T-helper 22 cell (primary cell): Measurements from ENCODE around the gene SMURF1.

Experiments used
- DNase-seq: peaks from one replicate; pipeline ENCODE4 v3.0.0-alpha.2; 2020; ENCODE audit warnings: low read depth

The SMURF1 gene

DNA sequence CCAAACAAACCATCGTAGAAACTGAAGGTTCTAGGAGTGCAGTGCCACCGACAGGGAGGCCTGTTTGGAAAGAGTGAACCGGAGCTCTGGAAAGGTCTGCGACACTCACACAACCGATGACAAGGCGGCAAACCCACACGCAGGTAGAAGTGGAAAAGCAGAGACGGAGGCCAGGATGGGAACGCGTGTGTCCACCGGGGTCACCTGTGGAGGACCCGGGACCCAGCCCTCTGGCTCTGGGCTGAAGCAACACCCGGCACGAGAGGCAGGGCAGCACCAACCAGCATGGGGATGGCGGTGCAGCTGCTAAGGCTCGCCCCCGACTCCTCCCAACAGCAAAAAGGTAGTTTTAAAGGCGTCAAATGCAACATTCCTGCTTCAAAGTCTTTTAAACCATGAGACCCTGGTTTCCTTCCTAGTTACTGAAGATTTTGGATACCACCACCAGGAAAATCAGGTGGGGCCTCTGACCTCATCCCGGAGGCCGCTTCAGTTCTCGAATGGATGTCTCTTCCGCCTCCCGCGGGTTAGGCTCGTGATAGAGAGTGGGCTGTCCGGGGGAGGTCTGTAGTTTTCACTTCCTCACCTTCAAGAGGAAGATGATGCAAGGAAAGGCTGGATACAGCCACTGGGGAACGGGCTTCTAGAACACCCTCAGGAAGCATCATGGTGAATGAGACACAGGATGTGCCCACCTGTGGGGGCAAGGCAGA, 115.5 kb downstream of the SMURF1 start:
- no peak for DNase-seq

DNA sequence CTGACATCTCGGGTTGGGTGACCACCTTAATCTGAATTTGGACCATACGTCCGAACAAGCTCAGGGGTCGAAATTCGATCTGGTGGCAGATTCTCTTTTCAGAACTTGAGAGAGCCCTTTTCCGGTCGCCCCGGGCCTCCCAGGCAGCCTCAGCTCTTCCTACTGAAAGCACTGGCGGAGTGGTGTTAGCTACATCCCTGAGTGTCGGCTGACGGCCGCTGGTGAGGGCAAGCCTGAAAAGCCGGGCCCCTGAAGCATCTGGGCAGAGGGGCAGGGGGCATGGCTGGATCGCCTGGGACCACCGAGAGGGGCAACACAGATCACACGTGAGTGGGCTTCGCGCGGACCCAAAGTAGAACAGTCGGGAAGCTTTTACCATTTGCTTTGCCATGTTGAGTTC, 116.1 kb downstream of the SMURF1 start:
- no peak for DNase-seq

DNA sequence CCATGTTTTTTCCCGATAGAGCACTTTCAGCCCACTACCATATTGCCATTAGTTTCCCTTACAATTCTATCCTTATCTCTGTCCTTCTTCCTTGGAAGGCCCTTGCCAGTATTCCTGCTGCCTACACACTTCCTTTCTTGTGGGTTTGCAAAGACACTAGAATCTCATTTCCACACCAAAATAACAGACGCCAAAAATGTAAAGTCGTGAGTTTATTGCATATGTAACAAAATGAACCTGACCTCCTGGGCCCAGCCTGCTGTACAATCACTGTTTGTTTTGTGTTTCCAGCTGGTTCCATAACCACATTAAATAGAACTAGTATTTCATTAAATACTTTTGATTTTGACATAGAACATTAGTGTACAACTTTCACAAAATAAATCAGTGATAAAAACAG, 116.7 kb downstream of the SMURF1 start:
- no peak for DNase-seq

DNA sequence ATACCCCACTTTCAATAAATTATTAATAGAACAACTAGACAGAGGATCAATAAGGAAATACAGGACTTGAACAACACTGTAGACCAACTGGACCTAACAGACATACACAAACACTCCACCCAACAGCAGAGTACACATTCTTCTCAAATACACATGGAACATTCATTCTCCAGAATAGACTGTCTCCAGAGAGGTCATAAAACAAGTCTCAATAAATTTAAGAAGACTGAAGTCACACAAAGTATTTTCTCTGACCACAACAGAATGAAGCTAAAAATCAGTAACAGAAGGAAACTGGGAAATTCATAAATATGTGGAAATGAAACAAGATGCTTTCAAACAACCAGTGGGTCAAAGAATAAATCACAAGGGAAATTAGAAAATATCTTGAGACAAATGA, 119.8 kb downstream of the SMURF1 start:
- no peak for DNase-seq

DNA sequence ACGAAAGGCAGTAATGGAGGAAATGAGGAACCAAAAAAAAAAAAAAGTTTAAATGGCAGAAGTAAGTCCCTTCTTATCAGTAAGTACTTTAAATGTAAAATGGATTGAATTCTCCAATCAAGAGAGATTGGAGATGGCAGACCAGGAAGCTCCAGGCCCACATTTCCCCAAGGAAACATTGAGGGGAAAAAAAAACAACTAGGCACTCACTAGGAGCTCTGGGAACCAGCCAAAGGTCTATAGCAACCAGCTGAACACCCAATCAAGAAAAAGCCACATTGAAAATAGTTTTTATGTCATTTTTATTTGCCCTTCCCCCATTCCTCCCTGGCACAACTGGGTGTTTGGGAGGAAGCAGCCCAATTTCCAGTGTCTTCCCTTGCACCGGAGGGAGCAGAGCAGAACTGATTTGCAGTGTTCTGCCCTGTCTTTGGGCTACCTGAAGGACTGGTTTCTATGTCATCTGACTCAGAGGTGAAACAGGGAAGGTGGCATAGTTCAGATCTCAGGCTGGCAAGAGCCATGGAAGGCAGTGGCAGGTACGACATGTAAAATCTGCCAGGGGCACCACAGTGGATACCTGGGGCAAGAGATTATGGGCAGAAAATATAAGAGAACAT, 121.9 kb downstream of the SMURF1 start:
- DNase-seq, result no peak

DNA sequence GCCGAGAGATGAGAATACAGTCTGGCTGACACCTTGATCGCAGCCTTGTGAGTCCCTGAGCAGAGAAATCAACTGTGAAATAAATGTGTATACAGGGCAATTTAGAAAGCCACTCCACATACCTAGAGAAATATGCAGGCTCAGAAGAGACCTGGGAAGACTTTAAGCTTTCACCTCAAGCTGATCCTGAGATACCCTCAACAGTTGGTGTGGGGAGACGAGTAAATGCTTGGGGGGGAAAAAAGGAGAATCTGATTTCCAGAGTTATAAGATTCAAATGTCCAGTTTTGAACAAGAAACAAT, 123.5 kb downstream of the SMURF1 start:
- DNase-seq, result no peak

DNA sequence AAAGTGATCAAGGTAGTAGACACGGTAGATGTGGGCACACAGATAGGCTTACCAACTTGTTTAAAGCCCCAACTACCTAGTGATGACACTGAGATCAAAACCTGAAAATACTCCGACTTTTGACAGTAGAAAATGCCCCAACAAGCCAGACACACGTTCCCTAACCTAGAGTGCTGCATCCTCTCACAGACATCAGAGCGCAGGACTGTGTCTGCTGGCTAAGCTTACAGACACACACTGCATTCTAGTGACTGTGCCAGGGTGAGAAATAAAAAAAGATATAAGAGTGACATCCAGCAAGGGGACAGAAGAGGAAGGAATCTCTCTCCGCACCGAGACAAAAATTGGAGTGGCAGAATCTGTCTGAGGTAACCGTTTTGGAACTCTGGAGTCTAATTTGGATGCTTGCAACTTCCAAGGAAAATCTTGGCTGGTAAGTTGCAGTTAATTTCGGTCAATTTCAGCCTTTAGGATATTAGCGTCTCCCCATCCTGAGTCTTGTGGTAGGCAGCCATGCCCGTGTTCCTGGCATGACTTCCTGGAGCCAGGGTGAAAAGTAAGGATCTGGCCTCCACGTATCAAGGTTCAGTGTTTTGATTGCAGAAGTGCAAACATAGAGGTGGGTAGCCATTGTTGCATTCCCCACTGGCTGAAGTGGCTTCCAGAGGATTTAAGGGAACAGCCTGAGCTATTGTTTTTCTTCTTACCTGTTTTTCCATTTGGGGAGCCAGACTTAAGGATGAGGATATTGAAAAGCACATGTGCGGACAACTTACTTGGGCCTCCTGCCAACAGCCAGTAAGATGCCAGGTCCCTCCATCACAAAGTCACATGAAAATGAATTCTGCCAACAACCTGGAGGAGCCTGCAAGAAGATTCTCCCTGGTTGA, 124.1 kb downstream of the SMURF1 start:
- DNase-seq, result no peak

DNA sequence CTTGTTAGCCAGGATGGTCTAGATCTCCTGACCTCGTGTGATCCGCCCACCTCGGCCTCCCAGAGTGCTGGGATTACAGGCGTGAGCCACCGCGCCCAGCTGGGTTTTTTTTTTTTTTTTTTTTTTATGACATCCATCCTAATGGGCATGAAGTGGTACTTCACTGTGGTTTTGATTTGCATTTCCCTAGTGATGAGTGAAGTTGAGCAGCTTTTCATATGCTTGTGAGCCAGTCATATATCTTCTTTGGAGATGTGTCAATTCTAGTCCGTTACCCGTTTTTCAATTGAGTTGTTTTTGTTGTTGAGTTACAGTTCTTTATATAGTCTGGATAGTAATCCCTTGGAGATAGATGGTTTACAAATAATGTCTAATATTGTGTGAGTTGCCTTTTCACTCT, 127.7 kb downstream of the SMURF1 start:
- DNase-seq, result no peak

DNA sequence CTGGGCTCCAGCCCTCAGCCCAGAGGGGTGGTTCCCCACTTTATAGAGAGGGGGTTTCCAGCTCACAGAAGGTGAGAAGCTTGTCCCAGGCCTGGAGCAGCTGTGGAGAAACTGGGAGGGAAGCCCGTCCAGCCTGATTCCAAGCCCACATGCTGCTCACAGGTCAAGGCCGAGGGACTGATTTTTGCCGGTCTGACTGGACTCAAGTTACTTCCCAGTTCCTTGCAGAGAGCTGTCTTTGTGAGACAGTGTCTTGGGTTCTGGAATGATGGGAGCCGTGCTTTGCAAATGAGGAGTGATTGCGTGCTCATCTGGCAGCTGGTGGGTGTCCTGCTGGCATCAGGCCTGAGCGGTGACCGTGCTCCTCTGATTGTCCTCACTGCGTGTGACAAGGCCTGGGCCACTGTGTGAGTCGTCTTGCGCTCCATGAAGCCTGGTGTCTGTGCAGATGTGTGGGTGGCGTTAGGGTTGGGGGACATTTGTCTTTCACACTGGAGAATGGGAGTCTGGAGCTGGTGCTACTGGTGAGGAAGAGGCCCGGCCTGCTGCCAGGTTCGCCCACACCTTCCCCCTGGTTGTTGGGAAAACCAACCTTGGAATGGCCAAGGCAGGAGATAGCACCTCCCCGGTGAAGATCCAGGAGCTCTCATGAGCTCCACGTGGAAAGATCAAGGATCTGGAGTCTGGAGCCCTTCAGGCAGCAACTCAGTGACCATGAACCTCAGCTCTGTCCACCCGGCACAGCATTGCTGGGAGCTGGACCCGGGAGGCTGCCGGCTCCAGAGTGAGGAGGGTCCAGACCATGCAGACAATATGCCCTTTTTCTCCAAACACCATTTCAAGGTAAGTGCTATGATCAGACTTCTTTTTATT, 129.6 kb downstream of the SMURF1 start:
- no peak for DNase-seq

DNA sequence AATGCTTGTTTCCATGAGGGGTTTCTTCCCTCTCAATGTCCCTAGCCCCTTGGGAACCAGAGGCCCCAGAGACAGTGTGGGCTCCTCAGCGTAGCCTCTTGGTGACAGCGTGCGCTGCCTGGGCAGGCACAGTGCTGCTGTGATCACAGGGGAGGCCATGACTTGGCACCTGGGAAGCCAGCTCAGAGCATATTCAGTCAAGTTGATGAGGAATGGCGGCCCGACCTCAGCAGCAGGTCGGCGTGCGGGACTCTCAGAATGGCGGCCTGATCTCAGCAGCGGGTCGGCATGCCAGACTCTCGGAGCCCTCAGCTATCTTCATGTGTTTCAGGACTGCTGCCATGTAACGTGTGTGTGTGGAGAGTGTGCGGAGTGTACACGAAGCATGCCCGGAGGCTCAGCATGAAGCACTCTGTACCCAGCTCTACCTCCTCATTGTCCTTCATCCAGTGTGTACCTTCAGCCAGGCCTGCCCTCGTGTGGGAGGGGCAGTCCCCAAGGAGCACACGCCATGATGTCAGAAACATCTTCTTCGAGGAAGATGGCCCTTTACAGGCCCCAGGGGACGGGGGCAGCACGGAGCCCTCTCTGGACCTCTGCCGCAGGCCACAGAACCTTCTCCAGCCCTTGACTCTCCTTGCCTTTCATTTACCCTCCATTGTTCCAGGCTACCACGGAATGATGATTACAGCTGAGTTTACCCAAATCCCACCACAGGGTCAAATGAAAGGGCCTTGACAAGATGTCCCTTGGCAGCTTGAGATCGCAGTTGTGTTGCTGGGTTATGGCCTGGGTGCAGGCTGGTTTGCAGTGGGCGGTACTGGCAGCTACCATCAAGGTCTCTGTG, 130.4 kb downstream of the SMURF1 start:
- no peak for DNase-seq

DNA sequence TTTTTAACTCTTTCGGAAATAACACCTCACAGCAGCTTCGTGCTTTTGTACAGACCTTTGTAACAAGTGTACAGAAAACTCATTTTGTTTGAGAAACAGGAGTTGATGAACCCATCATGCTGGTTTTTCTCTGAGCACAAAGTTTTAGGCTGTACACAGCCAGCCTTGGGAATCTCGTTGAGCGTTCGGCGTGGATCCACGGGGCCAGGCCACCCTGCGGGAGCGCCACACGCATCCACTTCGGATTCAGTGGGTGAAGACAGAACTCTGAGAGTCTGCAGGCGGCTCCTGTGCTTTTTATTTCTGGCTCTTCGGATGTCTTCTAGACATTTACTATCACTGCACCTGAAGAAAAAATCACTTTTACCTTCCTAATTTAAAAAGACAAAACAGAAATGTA, 131.2 kb downstream of the SMURF1 start:
- no peak for DNase-seq

DNA sequence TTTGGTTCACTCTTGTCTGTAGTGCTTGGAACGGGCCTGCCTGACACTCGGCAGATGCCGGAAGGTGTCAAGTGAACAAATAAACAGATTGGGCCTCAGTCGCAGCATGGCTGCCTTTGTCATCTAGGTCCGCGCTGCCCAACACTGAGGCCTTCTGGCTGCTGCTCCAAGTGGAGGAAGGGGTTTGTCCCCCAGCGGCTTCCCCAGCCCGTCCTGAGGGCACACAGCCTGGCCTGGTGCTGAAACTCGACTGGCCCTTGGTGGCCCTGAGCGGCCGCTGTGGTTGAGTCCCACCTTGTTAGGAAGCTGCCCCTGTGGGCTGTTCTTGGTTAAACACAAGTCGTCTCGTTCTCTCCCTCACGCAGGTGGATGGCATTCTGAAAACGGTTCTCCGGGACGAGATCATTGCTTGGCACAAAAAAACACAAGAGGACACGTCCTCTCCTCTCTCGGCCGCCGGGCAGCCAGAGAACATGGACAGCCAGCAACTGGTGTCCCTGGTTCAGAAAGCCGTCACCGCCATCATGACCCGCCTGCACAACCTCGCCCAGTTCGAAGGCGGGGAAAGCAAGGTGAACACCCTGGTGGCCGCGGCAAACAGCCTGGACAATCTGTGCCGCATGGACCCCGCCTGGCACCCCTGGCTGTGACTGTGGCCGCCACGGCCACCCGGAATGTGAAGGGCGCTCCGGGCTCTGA, 132.1 kb downstream of the SMURF1 start:
- no peak for DNase-seq

DNA sequence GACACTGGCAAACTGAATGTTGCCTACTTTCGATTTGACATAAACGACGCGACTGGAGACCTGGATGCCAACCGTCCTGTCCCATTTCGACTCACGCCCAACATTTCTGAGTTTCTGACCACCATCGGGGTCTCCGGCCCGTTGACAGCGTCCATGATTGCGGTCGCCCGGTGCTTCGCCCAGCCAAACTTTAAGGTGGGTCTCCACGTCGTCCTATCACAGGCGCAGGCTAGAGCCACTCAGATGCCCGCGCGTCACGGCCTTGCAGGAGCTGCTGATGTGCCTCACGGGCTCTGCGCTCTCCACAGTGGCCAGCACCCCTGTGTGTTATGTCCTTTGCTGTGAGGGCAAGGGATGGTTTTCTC, 132.6 kb downstream of the SMURF1 start:
- DNase-seq, result no peak

DNA sequence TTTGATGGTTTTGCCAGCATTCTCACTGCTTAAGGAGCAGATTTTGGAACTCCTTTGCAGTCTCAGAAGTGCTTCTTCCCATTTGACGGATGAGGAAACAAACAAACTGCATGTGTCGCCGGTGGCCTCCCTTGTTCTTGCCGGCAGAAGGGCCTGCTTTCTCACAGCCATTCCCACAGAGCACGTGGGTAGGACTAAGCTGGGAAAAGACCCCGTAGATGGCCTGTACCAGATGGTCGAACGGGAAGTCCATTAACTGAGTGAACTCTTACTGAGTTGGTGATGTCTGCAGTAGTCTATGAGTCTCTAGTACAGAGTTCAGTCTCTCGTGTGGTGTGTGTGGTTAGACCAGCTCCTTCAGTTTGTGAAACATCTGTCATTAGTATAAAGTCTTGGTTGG, 133.6 kb downstream of the SMURF1 start:
- DNase-seq, result no peak

DNA sequence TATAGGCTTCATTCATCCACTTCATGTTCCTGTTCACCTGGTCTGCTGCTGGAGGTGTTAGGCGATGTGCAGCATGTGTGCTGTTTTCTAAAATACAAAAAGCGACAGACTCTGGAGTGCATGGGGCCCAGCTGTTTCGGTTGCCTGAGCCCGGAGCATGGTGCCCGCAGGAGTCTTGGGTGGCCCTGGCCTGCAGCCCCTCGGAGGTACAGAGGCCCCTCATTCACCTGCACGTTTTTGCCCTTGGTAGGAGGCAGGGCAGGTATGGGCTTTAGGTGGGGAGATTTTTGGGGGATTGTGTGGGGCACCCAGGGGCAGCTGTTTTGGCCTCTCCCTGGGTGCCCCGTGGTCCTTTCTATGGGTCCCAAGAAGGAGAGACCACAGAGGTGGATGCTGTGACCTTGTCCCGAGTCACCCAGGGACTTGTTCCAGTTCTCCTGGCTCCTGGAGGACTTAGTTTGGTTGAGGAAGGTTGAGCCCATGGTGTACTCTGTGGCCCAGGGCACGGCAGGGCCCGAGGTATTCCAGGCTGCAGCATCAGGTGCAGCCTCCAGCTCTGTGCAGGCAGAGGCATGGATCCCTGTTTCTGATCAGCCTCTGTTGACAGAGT, 134.9 kb downstream of the SMURF1 start:
- DNase-seq, result no peak

DNA sequence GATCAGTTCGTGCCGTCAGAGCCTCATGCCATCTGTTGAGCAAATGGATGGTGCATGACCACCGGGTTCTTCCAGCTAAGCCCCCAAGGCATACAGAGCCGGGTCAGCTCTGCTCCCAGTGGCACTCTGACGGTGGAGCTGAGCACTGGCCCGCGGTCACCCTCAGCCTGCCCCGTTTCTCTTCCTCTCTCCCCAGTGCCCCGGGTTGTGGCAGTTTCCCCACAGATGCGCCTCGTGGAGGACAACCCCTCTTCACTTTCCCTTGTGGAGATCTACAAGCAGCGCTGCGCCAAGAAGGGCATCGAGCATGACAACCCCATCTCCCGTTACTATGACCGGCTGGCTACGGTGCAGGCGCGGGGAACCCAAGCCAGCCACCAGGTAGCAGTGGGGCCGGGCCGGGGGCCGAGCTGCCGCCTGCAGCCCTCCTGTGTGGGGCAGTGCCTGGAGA, 135.7 kb downstream of the SMURF1 start:
- no peak for DNase-seq

DNA sequence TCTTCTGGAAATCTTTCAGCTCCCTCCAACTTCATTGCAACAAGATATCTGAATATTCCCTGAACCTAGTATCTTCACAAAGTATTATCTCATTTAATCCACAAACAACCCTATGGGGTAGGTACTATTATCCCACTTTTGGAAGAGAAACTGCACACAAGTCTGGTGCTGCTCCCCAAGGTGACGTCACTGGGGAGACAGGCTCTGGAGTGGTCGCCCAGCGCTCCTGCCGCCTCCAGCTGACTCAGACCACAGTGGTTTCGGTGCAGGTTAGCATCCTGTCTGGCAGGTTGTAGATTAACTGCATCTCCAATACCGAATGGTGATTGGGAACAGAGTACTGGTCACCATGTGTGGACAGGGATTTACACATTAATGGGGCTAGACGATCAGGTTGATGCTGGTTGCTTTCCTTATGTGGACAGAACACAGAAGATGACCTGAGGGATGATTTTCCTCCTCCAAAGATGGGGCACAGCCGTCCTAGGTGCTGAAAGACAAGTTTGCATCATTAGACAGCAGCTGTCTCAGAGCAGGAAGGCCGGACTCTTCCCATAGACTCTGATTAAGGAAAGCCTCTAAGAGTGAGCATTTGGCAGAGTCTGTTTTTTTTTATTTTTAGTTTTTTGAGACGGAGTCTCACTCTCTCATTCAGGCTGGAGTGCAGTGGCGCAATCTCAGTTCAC, 137.0 kb downstream of the SMURF1 start:
- DNase-seq, result no peak

DNA sequence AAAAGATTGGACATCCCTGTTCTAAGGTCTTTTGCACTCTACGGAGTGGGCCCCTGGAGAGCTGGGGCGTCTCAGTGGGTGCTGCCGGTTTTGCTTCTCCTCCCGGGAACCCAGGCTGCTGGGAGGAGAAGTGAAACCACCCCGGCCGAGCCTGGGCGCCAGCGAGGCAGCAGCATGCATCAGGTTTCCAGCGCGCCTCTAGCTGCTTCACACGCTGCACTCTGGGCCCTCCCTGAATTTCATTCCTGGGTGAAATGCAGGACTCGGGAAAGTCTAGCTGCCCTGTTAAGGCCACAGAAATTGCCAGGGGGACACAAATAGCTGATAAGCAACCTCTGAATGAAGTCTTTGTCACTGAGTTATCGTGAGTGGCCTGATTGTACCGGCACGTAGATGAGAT, 138.1 kb downstream of the SMURF1 start:
- DNase-seq, result no peak

DNA sequence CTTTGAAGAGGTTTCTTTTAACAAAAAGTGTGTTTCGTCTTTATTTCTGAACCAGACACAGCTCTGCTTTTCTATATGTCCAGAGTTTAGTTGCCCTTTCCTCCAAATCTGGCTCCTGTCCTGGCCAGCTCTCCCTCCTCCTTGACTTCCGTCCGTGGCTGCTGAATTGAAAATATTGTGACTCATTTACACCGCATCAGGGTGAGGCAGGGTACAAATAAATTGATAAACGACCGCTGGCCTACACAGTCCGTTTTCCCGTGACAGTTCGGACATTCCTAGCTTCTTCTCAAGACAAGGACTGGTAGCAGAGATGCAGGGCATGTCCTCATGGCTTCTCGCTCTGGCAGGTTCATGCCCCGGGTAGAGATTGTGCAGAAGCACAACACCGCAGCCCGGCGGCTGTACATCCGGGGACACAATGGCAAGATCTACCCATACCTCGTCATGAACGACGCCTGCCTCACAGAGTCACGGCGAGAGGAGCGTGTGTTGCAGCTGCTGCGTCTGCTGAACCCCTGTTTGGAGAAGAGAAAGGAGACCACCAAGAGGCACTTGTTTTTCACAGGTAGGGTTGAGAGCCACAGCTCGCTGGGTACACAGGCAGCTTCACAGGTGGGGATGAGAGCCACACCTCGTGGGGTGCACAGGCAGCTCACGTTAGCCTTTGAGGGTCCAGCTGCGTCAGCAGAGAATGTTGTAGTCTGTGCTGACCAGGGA, 139.0 kb downstream of the SMURF1 start:
- DNase-seq, result no peak
